Prostate gland (tissue), 2 donors: ENCODE results near the gene GPR146.

ENCODE experiments used
- POLR2A ChIP-seq: fragments of 450-650 bp; IDR thresholded peaks from one replicate; pipeline ENCODE4 v1.6.1; 2016; ENCODE audit warnings: antibody characterized with exemption, mild to moderate bottlenecking
- POLR2AphosphoS5 ChIP-seq: sonication (generic); formaldehyde crosslinking; IDR thresholded peaks from one replicate; pipeline ENCODE4 v1.6.1; 2017; ENCODE audit warnings: antibody characterized with exemption
- TF ChIP-seq, protein P1 (sequence below), 4 experiments: fragments of 200-600 bp in 2 of 4; fragments of 450-650 bp in 2 of 4; sonication (generic) in 2 of 4; IDR thresholded peaks; 1 replicate in 3 of 4; 2 replicates in 1 of 4; pipeline ENCODE4 v1.5.1; 2016 to 2019; ENCODE audit warnings: antibody characterized with exemption in 4 of 4, mild to moderate bottlenecking in 2 of 4, moderate library complexity in 2 of 4

- TF ChIP-seq, protein P1, sequence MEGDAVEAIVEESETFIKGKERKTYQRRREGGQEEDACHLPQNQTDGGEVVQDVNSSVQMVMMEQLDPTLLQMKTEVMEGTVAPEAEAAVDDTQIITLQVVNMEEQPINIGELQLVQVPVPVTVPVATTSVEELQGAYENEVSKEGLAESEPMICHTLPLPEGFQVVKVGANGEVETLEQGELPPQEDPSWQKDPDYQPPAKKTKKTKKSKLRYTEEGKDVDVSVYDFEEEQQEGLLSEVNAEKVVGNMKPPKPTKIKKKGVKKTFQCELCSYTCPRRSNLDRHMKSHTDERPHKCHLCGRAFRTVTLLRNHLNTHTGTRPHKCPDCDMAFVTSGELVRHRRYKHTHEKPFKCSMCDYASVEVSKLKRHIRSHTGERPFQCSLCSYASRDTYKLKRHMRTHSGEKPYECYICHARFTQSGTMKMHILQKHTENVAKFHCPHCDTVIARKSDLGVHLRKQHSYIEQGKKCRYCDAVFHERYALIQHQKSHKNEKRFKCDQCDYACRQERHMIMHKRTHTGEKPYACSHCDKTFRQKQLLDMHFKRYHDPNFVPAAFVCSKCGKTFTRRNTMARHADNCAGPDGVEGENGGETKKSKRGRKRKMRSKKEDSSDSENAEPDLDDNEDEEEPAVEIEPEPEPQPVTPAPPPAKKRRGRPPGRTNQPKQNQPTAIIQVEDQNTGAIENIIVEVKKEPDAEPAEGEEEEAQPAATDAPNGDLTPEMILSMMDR (IDR thresholded peaks at IDR 0.05), result no peak
- TF ChIP-seq POLR2AphosphoS5 (no peak), POLR2A (no peak)
Measured at GRCh38 chr7:1050956-1051690, 6.8 kb downstream of the GPR146 start.
